Non-pigmented ciliary epithelial cell (primary cell): ENCODE measurements around the gene FAM187B.

Experiments
- DNase-seq: peaks from one replicate; pipeline ENCODE4 v3.0.0-alpha.2; 2010; ENCODE audit warnings: low read depth

The FAM187B gene

DNA sequence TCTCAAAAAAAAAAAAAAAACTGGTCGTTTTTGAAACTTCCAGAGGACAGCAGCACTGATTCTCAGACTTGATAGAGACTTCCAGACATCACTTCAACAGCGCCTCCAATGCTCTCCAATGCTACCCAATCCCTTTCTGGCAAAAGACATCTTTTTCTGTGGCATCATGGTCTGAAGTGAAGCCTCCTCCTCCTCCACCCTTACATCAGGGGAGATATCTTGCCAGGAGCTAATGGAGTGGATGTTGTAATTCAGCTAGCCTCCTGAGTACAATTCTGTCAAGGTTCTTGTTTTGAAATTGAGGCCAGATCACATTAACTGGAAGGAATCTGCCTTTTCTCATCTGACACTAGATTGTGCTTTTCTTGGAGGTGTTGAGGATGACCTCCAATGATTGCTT is 49.8 kb downstream of the FAM187B start:
- DNase-seq = no peak

DNA sequence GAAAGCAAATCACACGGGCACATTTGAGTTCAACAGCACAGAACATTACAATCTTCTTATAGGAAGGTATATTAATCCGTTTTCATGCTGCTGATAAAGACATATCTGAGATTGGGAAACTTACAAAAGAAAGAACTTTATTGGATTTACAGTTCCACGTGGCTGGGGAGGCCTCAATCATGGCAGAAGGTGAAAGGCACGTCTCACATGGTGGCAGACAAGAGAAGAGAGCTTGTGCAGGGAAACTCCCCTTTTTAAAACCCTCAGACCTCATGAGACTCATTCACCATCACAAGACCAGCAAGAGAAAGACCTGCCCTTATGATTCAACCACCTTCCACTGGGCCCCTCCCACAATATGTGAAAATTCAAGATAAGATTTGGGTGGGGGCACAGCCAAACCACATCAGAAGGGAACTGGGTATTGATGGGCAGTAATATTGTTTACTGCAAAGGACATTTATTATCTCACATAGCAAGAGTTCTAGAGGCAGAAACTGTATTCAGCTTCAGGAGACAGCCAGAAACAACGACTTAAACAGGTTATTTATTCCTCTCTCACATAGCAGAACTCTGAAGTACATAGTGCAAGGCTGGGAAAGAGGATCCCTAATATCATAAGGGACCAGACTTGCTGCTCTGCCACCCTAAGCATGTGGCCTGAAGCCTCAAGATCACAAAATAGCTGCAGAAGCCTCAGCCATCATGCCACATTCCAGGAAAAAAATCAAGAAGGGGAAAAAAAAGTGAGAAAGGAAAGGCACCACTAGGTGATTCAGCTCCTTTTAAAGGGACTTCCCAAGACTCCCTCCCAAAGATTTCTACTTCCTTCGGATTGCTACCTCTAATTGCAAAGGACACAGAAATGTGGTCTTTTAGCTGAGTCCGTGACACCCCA is 50.9 kb downstream of the FAM187B start:
- no peak for DNase-seq

DNA sequence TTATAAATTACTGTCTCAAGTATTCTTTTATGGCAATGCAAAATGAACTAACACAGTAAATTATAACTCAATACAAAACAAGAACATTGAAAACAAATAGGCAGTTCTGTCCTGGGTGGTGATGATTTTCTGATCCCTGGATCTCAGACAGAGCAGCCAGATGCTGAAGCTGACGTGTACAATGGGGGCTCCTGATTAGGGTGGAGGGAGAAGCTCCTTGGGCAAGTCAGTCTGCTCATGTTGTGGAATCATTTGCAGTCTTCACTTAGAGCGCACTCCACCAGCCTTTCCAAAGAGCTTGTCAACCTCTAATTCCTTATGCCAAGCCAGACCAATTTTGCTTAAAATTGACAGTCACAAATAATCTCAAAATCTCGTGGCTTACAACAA is 52.4 kb downstream of the FAM187B start:
- DNase-seq = no peak
